Bronchial epithelial cell (primary cell): ENCODE measurements around the gene PON1. TPM values are rescaled to one million over a fixed set of nuclear protein-coding genes. Genes with fewer than 3 reads are reported as not detected.

Source experiments
- DNase-seq: peaks from one replicate; pipeline ENCODE4 v3.0.0-alpha.2; 2010; ENCODE audit warnings: low read depth
- FAIRE-seq: peaks from 2 replicates; lab custom pipeline; 2011; peaks lifted over from hg19 to GRCh38; lab: Jason Lieb, UNC
- H3K27me3 ChIP-seq: 2 replicates; pipeline ENCODE4 v1.5.1; 2011; ENCODE audit warnings: low read length; ENCODE audit not compliant: control insufficient read depth, insufficient read depth
- H3K36me3 ChIP-seq: 2 replicates; pipeline ENCODE4 v1.5.1; 2011; ENCODE audit warnings: low read length; ENCODE audit not compliant: control insufficient read depth, insufficient read depth
- H3K4me3 ChIP-seq: 2 replicates; pipeline ENCODE4 v1.5.1; 2011; ENCODE audit warnings: mild to moderate bottlenecking, low read depth, low read length, control low read depth
- CTCF ChIP-seq: IDR thresholded peaks from 2 replicates; pipeline ENCODE4 v1.5.1; 2011; ENCODE audit warnings: mild to moderate bottlenecking, moderate library complexity, low read length, control low read depth, inconsistent platforms; ENCODE audit not compliant: insufficient read depth, severe bottlenecking
- total RNA-seq: library from RNA; depleted of rRNA; stranded (reverse); fragments of >200 nt; gene quantifications from 2 replicates; pipeline ENCODE4 v1.2.1, GENCODE V29; 2014

The PON1 gene
- total RNA-seq, 1 donor from 2014 or later: not detected

- no peak for FAIRE-seq
- DNase-seq: no peak
Measured at GRCh38 chr7:95317546-95317945, 6.8 kb downstream of the PON1 start.

GRCh38 chr7:95316588-95316987 is 7.7 kb downstream of the PON1 start:
- no peak for FAIRE-seq
- TF ChIP-seq CTCF: no peak
- DNase-seq: no peak

More at GRCh38 chr7:95317546-95317945, 6.8 kb downstream of the PON1 start:
- TF ChIP-seq CTCF: no peak
- H3K27me3 ChIP-seq: no peaks in the 10 kb centered on the region
- H3K36me3 ChIP-seq: no peaks in the 10 kb centered on the region
- no peak overlapping the region for H3K4me3 ChIP-seq

GRCh38 chr7:95312561-95312960 is 11.8 kb downstream of the PON1 start:
- no peak for TF ChIP-seq CTCF
- H3K36me3 ChIP-seq: no peaks in the 10 kb centered on the region
- DNase-seq: no peak
- no peak overlapping the region for H3K4me3 ChIP-seq
- H3K27me3 ChIP-seq: no peaks in the 10 kb centered on the region
- no peak for FAIRE-seq

More at GRCh38 chr7:95316588-95316987, 7.7 kb downstream of the PON1 start:
- Histone ChIP-seq H3K27me3 (no peaks in the 10 kb centered on the region), H3K36me3 (no peaks in the 10 kb centered on the region), H3K4me3 (no peak overlapping the region)

GRCh38 chr7:95311389-95311788 is 12.9 kb downstream of the PON1 start:
- FAIRE-seq (no peak), DNase-seq (no peak)
- H3K27me3 ChIP-seq: no peaks in the 10 kb centered on the region
- H3K36me3 ChIP-seq: no peaks in the 10 kb centered on the region
- H3K4me3 ChIP-seq: no peak overlapping the region
- TF ChIP-seq CTCF: no peak

GRCh38 chr7:95309951-95310350 is 14.4 kb downstream of the PON1 start:
- no peak for TF ChIP-seq CTCF
- no peak for DNase-seq
- no peaks in the 10 kb centered on the region for H3K36me3 ChIP-seq
- H3K27me3 ChIP-seq: no peaks in the 10 kb centered on the region
- no peak overlapping the region for H3K4me3 ChIP-seq
- FAIRE-seq: no peak

GRCh38 chr7:95304990-95305389 is 19.3 kb downstream of the PON1 start:
- no peak for FAIRE-seq
- no peak for DNase-seq
- H3K4me3 ChIP-seq: no peak overlapping the region
- no peaks in the 10 kb centered on the region for H3K36me3 ChIP-seq
- no peak for TF ChIP-seq CTCF
- H3K27me3 ChIP-seq: no peaks in the 10 kb centered on the region
